ENCODE measurements around the gene MFNG. TPM values are rescaled to one million over a fixed set of nuclear protein-coding genes. Genes with fewer than 3 reads are reported as not detected.

The MFNG gene
- total RNA-seq, 3 donors from 2014 or later: 9.4 to 20.6 (median 17.8) TPM

GRCh38 chr22:37482244-37482643, 3.9 kb downstream of the MFNG start:
- Histone ChIP-seq H3K9me3 (no peaks in the 10 kb centered on the region), H3K36me3 (no peaks in the 10 kb centered on the region), H3K4me1 (peaks cover 0 to 5% of the 10 kb centered on the region in 2 donors), H3K4me3 (no peak overlapping the region), H3K27ac (no peak overlapping the region), H3K27me3 (no peaks in the 10 kb centered on the region)
- TF ChIP-seq CTCF (IDR thresholded peaks at IDR 0.05): no peak
- no peak for TF ChIP-seq POLR2AphosphoS5 (IDR thresholded peaks at IDR 0.05)
- no peak for TF ChIP-seq POLR2A (IDR thresholded peaks at IDR 0.05)
- intact Hi-C loops (cut with DNase I; ENCODE audit: low total_unique reads): no loop called here
- DNase-seq (ENCODE audit: low spot score in 2 of 2): no peak

DNA sequence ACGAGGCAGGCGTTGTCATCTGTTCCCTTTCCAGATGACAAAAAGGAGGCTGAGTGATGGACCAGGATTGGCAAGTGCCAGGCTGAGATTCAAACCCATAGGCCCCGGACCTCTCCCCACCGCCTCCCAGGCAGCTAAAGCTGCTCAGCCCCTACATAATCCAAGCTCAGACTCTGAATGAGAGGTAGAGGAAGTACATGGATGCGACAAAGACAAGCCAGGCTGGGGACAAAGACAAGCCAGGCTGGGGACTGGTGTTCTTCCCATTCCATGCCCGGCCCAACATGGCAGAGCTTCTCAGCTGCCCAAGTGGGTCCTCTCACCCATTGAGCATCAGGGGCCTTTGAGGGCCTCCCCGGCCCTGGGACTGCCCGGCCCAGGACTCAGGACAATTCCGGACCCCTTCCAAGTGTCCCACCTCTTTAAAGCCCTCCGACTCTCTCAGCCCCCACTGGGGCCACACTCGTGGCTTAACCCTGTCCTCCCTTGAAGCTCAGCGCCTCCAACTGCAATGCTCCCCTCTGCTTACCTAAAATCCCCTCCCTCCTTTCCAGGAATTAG, 4.8 kb downstream of the MFNG start:
- Histone ChIP-seq H3K4me3 (no peak overlapping the region), H3K27me3 (no peaks in the 10 kb centered on the region), H3K36me3 (no peaks in the 10 kb centered on the region), H3K4me1 (peaks cover 0 to 5% of the 10 kb centered on the region in 2 donors), H3K9me3 (no peaks in the 10 kb centered on the region), H3K27ac (no peak overlapping the region)
- intact Hi-C loops (cut with DNase I; ENCODE audit: low total_unique reads): no loop called here
- no peak for TF ChIP-seq POLR2A (IDR thresholded peaks at IDR 0.05)
- no peak for TF ChIP-seq POLR2AphosphoS5 (IDR thresholded peaks at IDR 0.05)
- no peak for TF ChIP-seq CTCF (IDR thresholded peaks at IDR 0.05)
- no peak for DNase-seq (ENCODE audit: low spot score in 2 of 2)

DNA sequence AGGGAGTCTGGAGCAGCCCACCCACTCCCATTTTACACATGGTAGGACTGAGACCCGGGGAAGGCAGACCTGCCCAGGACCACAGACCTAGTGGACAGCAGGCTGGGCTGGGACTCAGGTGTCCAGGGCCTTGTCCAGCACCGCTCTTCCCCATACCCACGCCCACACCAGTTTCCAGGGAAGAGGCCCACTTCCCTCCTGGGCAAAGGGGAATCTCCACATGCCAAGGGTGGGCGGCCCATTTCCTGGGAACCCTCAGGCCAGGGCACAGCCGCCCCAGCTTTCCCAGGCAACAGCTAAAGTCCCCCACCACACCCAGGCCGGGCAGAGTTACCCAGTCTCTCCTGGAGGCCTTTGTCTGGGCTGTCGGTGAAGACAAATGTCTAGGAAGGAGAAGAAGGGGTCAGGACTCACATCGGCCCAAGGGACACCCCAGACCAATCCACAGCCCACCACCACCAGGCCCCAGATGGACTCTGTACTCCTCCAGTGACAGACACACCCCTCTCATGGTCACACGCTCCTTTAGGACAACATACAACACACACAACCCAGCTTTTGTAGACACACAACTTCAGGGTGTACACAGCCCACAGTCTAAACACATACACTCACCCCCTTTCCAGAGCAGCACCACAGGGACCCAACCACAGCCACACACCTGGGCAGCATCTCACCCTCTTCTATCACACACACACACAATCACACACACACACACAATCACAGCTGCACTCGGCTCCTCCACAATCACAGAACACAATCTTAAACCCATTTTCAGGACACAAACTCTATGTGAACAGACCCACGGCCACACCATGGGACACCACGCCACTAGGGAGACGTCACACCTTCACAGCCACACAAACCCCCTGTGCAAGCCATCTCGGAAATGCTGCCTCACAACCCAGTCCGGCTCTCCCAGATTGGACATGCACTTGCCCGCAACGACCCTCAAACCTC, 5.5 kb downstream of the MFNG start:
- Histone ChIP-seq H3K27me3 (no peaks in the 10 kb centered on the region), H3K4me1 (no peaks in the 10 kb centered on the region), H3K4me3 (no peak overlapping the region), H3K9me3 (no peaks in the 10 kb centered on the region), H3K27ac (no peak overlapping the region), H3K36me3 (no peaks in the 10 kb centered on the region)
- TF ChIP-seq POLR2AphosphoS5 (IDR thresholded peaks at IDR 0.05) (no peak), CTCF (IDR thresholded peaks at IDR 0.05) (no peak), POLR2A (IDR thresholded peaks at IDR 0.05) (no peak)
- intact Hi-C loops (cut with DNase I; ENCODE audit: low total_unique reads): no loop called here
- DNase-seq (ENCODE audit: low spot score in 2 of 2): no peak

DNA sequence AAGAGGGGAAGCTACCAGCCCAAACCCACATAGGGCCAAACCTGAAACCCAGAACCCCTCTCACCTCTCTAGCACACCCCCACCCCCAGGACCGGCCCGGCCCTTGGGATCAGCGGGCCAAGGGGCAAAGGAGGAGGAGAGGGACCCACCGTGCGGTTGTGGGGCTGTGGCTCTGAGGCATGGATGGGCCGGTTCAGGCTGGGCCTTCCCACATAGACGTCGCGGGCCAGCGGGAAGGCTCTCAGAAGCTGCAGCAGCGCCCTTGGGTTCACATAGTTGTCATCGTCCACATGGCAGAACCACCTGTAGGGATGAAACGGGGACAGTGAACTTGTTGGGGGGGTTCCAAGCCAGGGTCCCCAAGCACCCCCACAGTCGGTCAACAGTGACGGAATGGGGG, 7.0 kb downstream of the MFNG start:
- DNase-seq (ENCODE audit: low spot score in 2 of 2): no peak
- H3K4me3 ChIP-seq: no peak overlapping the region
- no peaks in the 10 kb centered on the region for H3K4me1 ChIP-seq
- no peak overlapping the region for H3K27ac ChIP-seq
- H3K27me3 ChIP-seq: peaks cover 0 to 3% of the 10 kb centered on the region in 2 donors
- no peaks in the 10 kb centered on the region for H3K9me3 ChIP-seq
- no peak for TF ChIP-seq POLR2A (IDR thresholded peaks at IDR 0.05)
- no peak for TF ChIP-seq CTCF (IDR thresholded peaks at IDR 0.05)
- intact Hi-C loops (cut with DNase I; ENCODE audit: low total_unique reads): no loop called here
- no peaks in the 10 kb centered on the region for H3K36me3 ChIP-seq
